Vagina (tissue), 2 donors: Measurements from ENCODE around the gene TMEM191C.
"Not testable (repeated sequence)": the region's sequence is repeated elsewhere in the genome, so short reads cannot be mapped to it uniquely, and the experiment has no call there.

Experiments
- POLR2A ChIP-seq, 2 donors: fragments of 450-650 bp; IDR thresholded peaks; one replicate each; pipeline ENCODE4 v1.6.1; 2017; ENCODE audit warnings: antibody characterized with exemption in 2 of 2, mild to moderate bottlenecking in 2 of 2, moderate library complexity in 2 of 2
- POLR2AphosphoS5 ChIP-seq, 2 donors: sonication (generic); formaldehyde crosslinking; IDR thresholded peaks; one replicate each; pipeline ENCODE4 v1.9.0; 2017; ENCODE audit warnings: antibody characterized with exemption in 2 of 2, mild to moderate bottlenecking in 2 of 2, low read depth in 1 of 2; ENCODE audit not compliant: insufficient read depth in 1 of 2
- TF ChIP-seq, protein P1 (sequence below), 3 experiments: fragments of 450-650 bp in 2 of 3; fragments of 200-600 bp in 1 of 3; sonication (generic) in 1 of 3; IDR thresholded peaks; one replicate each; pipeline ENCODE4 v1.5.1; 2017 to 2019; ENCODE audit warnings: antibody characterized with exemption in 3 of 3, mild to moderate bottlenecking in 2 of 3, moderate library complexity in 2 of 3

DNA sequence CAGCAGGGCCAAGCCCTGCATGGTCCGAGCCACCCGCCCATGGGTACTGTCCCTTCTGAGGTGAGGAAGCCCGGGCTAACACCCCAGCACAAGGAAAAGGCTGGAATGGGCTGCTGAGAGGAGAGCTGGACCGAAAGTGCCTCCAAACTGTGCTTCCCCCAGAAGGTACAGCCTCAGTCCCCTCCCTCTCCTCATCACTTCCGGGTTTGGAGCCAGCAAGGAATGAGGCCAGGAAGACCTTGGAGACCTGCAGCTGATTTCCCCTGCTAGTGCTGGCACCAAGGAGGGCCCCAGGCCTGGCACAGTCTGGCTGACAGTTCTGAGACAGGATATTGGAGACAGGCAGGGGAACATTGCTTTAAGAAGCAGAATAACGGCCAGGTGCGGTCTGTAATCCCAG is 31.3 kb downstream of the TMEM191C start:
- TF ChIP-seq, protein P1, sequence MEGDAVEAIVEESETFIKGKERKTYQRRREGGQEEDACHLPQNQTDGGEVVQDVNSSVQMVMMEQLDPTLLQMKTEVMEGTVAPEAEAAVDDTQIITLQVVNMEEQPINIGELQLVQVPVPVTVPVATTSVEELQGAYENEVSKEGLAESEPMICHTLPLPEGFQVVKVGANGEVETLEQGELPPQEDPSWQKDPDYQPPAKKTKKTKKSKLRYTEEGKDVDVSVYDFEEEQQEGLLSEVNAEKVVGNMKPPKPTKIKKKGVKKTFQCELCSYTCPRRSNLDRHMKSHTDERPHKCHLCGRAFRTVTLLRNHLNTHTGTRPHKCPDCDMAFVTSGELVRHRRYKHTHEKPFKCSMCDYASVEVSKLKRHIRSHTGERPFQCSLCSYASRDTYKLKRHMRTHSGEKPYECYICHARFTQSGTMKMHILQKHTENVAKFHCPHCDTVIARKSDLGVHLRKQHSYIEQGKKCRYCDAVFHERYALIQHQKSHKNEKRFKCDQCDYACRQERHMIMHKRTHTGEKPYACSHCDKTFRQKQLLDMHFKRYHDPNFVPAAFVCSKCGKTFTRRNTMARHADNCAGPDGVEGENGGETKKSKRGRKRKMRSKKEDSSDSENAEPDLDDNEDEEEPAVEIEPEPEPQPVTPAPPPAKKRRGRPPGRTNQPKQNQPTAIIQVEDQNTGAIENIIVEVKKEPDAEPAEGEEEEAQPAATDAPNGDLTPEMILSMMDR (IDR thresholded peaks at IDR 0.05), result not testable (repeated sequence)
- not testable (repeated sequence) for TF ChIP-seq POLR2A (IDR thresholded peaks at IDR 0.05); POLR2AphosphoS5 (IDR thresholded peaks at IDR 0.05; ENCODE audit: insufficient read depth in 1 of 2, low read depth in 1 of 2)
